Activated gamma-delta T cell treated with Interleukin-2 at 50 U/mL for 16 hours (primary cell): ENCODE results near the gene PSMD6.

Experiments used
- DNase-seq: peaks from one replicate; pipeline ENCODE4 v3.0.0-alpha.2; 2020

Gene PSMD6

GRCh38 chr3:64008487-64009351 is 14.6 kb downstream of the PSMD6 start:
- DNase-seq, result no peak

GRCh38 chr3:64008017-64008416 is 15.3 kb downstream of the PSMD6 start:
- no peak for DNase-seq

- no peak for DNase-seq
These were observed 19.7 kb downstream of the PSMD6 start for GRCh38 chr3:64003589-64003988.

- DNase-seq, result no peak
These were observed 21.1 kb downstream of the PSMD6 start for GRCh38 chr3:64002233-64002632.

GRCh38 chr3:64000453-64001055 is 22.7 kb downstream of the PSMD6 start:
- DNase-seq, result no peak

GRCh38 chr3:63998852-63999754 is 24.2 kb downstream of the PSMD6 start:
- DNase-seq, result no peak

- no peak for DNase-seq
These were observed 28.2 kb downstream of the PSMD6 start for GRCh38 chr3:63995086-63995485.

- peak; percentile 50 for DNase-seq
These were observed 29.6 kb downstream of the PSMD6 start for GRCh38 chr3:63993653-63994079.

- DNase-seq, result no peak
These were observed 30.6 kb downstream of the PSMD6 start for GRCh38 chr3:63992516-63993209.

GRCh38 chr3:63991666-63992065 is 31.6 kb downstream of the PSMD6 start:
- no peak for DNase-seq

- no peak for DNase-seq
These were observed 32.6 kb downstream of the PSMD6 start for GRCh38 chr3:63990733-63991132.

GRCh38 chr3:63990204-63990603 is 33.1 kb downstream of the PSMD6 start:
- DNase-seq, result no peak

GRCh38 chr3:63988943-63989342 is 34.4 kb downstream of the PSMD6 start:
- no peak for DNase-seq

- no peak for DNase-seq
These were observed 36.5 kb downstream of the PSMD6 start for GRCh38 chr3:63986831-63987230.

GRCh38 chr3:63986146-63986545 is 37.1 kb downstream of the PSMD6 start:
- DNase-seq, result no peak

- DNase-seq, result no peak
These were observed 38.9 kb downstream of the PSMD6 start for GRCh38 chr3:63984391-63984790.

GRCh38 chr3:63981980-63982379 is 41.3 kb downstream of the PSMD6 start:
- DNase-seq, result no peak

- no peak for DNase-seq
These were observed 42.3 kb downstream of the PSMD6 start for GRCh38 chr3:63980830-63981498.

- no peak for DNase-seq
These were observed 43.3 kb downstream of the PSMD6 start for GRCh38 chr3:63980019-63980418.

- peak; percentile 34 for DNase-seq
These were observed 44.0 kb downstream of the PSMD6 start for GRCh38 chr3:63979093-63979885.

- DNase-seq, result no peak
These were observed 45.4 kb downstream of the PSMD6 start for GRCh38 chr3:63977893-63978292.
